Type B pancreatic cell (in vitro differentiated cells): ENCODE results near the gene RAB2B. TPM values are rescaled to one million over a fixed set of nuclear protein-coding genes. Genes with fewer than 3 reads are reported as not detected.

Source experiments
- DNase-seq: peaks from one replicate; pipeline ENCODE4 v3.0.0; 2021; ENCODE audit warnings: mixed read lengths; ENCODE audit not compliant: unreplicated experiment; ENCODE audit errors: extremely low spot score
- H3K27ac Mint-ChIP-seq: 2 replicates; pipeline ENCODE4 v1.8.0; 2021; ENCODE audit warnings: mild to moderate bottlenecking, mixed read lengths
- H3K27me3 Mint-ChIP-seq: 2 replicates; pipeline ENCODE4 v1.8.0; 2021; ENCODE audit warnings: mixed read lengths
- H3K36me3 Mint-ChIP-seq: 2 replicates; pipeline ENCODE4 v1.8.0; 2021; ENCODE audit warnings: mixed read lengths
- H3K4me1 Mint-ChIP-seq: one replicate; pipeline ENCODE4 v1.8.0; 2021; ENCODE audit warnings: mixed read lengths; ENCODE audit not compliant: unreplicated experiment
- H3K4me3 Mint-ChIP-seq: 2 replicates; pipeline ENCODE4 v1.8.0; 2021; ENCODE audit warnings: mild to moderate bottlenecking, mixed read lengths
- H3K9me3 Mint-ChIP-seq: 2 replicates; pipeline ENCODE4 v1.8.0; 2021; ENCODE audit warnings: mixed read lengths
- total RNA-seq: library from RNA; stranded (reverse); gene quantifications from 2 replicates; pipeline ENCODE4 v1.2.1, GENCODE V29; 2021; ENCODE audit warnings: low replicate concordance
- TF ChIP-seq, protein P1 (sequence below): fragments of 200-600 bp; sonication (generic); conservative IDR thresholded peaks from 2 replicates; pipeline ENCODE4 v1.5.0; 2021; ENCODE audit warnings: antibody characterized with exemption, mild to moderate bottlenecking

Gene RAB2B
- total RNA-seq, 1 donor from 2014 or later = 29.4 TPM

DNA sequence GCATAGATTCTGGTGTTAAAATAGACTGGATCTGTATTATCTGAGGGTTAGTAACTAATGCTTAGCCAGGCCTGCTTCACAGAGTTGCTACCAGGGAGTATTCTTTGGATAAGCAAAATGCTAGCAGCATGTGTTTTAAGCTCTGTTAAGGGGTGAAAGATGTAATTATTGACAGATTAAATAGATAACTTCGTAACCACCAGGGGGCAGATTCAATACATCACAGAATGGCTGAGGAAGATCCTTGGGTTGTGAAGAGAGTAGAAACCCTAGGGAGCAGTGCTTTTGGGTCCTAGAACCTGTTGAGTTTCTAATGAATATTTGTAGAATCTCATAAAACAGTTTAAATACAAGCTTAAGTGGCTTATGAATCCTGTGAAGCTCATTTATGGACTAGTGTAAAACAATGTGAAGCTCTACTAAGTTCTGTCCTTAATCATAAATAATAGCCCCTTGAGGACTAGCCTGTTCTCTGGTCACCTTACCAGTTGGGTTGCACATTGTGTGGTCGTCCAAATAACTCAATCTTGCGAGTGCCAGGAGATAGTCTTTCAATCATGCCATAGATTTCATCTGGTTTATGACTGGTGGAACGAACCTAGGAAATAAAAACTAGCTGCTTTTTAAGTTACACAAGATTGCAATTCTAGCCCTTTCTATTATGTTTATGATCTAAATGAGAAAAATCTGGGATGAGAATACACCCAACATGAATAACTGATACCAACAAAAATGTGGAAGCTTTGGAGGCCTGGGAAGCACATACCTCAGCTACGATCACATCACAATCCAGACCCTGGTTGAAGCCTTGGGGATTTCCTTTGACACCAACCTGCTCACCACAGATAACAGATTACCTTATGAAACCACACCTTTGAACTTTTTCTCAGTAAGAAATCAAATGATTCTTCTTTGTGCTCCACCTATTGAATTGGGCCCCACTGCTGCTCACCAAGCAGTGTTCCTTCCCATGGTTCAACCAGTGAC, 22.1 kb upstream of the RAB2B start:
- no peak overlapping the region for H3K27ac Mint-ChIP-seq
- TF ChIP-seq, protein P1, sequence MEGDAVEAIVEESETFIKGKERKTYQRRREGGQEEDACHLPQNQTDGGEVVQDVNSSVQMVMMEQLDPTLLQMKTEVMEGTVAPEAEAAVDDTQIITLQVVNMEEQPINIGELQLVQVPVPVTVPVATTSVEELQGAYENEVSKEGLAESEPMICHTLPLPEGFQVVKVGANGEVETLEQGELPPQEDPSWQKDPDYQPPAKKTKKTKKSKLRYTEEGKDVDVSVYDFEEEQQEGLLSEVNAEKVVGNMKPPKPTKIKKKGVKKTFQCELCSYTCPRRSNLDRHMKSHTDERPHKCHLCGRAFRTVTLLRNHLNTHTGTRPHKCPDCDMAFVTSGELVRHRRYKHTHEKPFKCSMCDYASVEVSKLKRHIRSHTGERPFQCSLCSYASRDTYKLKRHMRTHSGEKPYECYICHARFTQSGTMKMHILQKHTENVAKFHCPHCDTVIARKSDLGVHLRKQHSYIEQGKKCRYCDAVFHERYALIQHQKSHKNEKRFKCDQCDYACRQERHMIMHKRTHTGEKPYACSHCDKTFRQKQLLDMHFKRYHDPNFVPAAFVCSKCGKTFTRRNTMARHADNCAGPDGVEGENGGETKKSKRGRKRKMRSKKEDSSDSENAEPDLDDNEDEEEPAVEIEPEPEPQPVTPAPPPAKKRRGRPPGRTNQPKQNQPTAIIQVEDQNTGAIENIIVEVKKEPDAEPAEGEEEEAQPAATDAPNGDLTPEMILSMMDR = peak; percentile 80
- no peak overlapping the region for H3K4me3 Mint-ChIP-seq
- H3K4me1 Mint-ChIP-seq = no peaks in the 10 kb centered on the region
- H3K36me3 Mint-ChIP-seq = peaks cover 38% of the 10 kb centered on the region
- DNase-seq = no peak
- H3K9me3 Mint-ChIP-seq = no peaks in the 10 kb centered on the region
- H3K27me3 Mint-ChIP-seq = no peaks in the 10 kb centered on the region

DNA sequence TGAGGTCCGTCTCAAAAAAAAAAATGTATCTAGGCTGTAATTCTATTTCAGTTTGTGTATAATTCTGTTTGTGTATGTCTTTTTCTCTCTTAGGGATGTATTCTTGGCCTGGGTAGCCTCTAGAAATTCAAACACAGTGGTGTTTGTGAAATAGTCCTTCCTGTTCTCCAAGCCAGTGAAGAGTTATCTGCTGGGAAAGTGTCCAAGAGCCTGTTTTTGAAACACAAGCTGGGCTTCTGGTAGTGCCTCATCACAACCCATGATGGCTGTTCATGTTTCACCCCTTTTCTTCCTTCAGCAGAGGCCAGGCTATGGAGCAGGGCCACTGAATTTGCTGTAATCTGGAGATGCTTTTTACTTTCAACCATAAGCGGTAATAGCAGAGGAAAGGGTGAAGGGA, 19.7 kb upstream of the RAB2B start:
- Mint-ChIP-seq H3K27me3 (no peaks in the 10 kb centered on the region), H3K27ac (no peak overlapping the region), H3K4me3 (no peak overlapping the region), H3K9me3 (no peaks in the 10 kb centered on the region), H3K36me3 (peaks cover 39% of the 10 kb centered on the region), H3K4me1 (no peaks in the 10 kb centered on the region)
- TF ChIP-seq, protein P1 = no peak
- DNase-seq = no peak

DNA sequence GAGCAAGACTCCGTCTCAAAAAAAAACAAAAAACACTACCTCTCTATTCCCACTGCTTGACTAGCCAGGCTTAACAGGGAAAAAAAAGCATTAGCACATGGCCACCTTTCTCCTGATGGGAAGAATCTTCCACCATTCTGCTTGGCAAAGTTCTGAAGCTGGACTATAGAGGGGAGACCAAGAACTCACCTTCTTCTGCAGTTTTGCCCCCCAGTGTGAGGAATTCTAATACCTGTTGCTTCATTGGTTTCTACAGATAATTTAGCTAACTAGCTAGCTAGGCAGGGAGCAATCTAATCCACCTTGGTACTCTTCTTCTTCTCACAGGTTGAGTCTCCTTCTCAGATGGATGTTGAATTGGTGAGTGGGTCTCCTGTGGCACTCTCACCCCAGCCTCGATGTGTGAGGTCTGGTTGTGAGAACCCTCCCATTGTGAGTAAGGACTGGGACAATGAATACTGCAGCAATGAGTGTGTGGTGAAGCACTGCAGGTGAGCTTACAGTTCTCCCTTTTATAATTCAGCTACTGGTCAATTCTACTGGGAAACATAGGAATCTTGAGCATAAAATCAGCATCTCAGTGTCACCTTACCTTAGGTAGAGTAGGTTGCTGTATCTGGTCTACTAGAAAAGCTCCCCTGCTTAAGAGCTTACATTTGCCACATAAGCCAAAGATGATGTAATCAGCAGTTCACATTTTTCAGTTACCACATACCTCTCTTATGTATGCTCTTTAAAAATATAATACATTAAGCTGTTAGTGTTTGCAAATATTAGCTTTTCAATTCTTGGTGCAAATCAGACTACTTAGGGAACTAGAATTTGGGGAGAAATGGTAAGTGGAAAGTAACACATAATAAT, 18.4 kb upstream of the RAB2B start:
- no peak for DNase-seq
- TF ChIP-seq, protein P1 = no peak
- Mint-ChIP-seq H3K4me3 (no peak overlapping the region), H3K27ac (peak overlapping the region; percentile 54), H3K36me3 (peaks cover 33% of the 10 kb centered on the region), H3K4me1 (no peaks in the 10 kb centered on the region), H3K27me3 (no peaks in the 10 kb centered on the region), H3K9me3 (no peaks in the 10 kb centered on the region)

DNA sequence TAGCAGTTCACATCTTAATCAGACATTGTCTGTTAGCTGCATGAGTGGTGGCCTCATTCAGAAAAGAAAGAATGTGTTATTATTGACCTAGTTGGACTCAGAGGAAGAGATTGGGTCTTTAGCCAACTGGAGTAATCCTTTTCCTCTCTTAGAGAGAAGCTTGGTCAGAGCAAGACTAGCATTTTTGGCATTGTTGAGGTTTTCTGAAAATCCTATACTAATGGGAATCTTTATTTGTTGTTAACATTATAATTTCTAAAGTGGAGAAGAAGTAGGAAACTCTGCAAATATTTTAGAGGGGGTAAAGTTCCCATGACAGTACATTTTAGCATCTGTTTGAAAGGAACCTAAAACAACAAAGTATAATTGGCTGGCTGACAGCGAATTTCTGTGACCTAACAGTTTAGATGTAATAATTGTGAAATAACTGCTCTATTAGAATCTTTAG, 9.9 kb upstream of the RAB2B start:
- Mint-ChIP-seq H3K9me3 (no peaks in the 10 kb centered on the region), H3K27ac (no peak overlapping the region), H3K4me3 (no peak overlapping the region), H3K27me3 (no peaks in the 10 kb centered on the region), H3K36me3 (peaks cover 9% of the 10 kb centered on the region), H3K4me1 (no peaks in the 10 kb centered on the region)
- DNase-seq = no peak
- TF ChIP-seq, protein P1 = no peak

DNA sequence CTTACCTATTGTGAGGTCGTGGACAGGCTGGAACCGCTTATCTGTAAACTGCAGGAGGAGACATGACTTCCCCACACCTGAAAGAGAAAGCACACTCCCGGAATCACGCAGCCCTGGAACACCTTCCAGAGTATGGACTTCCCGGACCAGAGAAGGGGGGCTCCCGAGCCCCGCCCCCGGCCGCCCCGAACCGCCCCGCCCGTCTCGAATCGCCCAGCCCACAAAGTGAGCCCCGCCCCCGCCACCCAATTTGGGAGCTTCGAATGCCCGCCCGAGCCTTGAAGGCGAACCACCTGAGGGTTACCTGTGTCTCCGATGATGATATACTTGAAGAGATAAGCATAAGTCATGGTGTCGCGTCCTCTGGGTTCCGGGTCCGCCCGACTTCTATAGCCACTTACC, 235 bp downstream of the RAB2B start:
- Mint-ChIP-seq H3K9me3 (no peaks in the 10 kb centered on the region), H3K4me1 (peaks cover 18% of the 10 kb centered on the region), H3K4me3 (peak overlapping the region; percentile 100), H3K27ac (peak overlapping the region; percentile 98), H3K36me3 (peaks cover 11% of the 10 kb centered on the region), H3K27me3 (no peaks in the 10 kb centered on the region)
- TF ChIP-seq, protein P1 = no peak
- peak; percentile 79 for DNase-seq
